HEK293 (cell line): ENCODE data around the gene STK32A.

ENCODE experiments used
- GLI4 ChIP-seq: fragments of 450-650 bp; formaldehyde crosslinking; IDR thresholded peaks from 2 replicates; pipeline ENCODE4 v1.5.1; 2016; ENCODE audit warnings: missing biosample characterization, missing genetic modification characterization
- REST ChIP-seq: fragments of 450-650 bp; formaldehyde crosslinking; IDR thresholded peaks from 2 replicates; pipeline ENCODE4 v1.5.1; 2016; ENCODE audit warnings: missing biosample characterization, missing genetic modification characterization
- ZEB2 ChIP-seq: fragments of 450-650 bp; formaldehyde crosslinking; IDR thresholded peaks from 2 replicates; pipeline ENCODE4 v1.5.1; 2016; ENCODE audit warnings: missing biosample characterization, missing genetic modification characterization
- ZSCAN4 ChIP-seq: fragments of 450-650 bp; formaldehyde crosslinking; IDR thresholded peaks from 2 replicates; pipeline ENCODE4 v1.5.1; 2017; ENCODE audit warnings: missing biosample characterization, missing genetic modification characterization

GRCh38 chr5:147373328-147373727 is 138.5 kb downstream of the STK32A start:
- TF ChIP-seq ZSCAN4 (tag by site-specific recombination) (no peak), REST (tag by site-specific recombination) (no peak), ZEB2 (tag by site-specific recombination) (no peak), GLI4 (tag by site-specific recombination) (no peak)
